ENCODE results near the gene C19orf53.

Gene C19orf53

DNA sequence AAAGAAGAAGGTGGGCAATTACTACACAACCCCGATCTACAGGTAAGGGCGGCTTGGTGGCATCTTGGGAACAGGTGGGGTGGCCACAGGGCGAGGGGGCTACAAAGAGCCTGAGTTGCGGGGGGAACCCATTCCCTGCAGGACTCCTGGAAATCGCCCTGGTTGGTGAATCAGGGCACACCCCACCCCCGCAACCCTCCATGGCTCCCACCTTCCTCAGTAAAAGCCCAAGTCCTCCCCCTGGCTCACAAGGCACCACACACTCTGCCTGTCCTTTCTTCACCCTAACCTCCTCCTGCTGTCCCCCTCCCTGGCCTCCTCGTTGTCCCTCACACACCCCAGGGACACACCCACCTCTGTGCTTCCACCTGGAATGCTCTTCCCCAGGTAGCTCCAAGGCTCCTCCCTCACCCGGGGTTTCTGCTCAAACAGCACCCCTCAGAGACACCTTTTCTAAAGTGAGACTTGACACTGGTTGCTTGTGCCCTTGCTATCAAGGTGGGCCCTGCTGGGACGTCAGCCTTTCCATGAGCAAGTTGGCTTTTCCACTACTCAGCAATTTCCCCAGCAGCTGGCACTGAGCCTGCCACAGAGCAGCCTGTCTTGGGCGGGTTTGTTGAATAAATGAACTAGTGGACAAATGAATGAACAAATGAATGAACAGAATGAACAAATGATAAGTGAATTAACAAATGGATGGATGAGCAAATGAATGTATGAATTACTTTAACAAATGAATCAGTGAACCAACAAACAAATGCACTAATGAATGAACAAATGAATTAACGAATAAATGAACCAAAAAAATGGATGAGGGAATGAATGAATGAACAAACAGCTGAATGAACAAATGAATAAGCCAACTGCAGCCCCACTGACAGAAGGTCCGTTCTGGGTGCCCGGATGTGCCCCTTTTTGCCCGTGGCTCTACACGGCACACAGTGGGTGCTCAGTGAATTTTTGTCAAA is 16.2 kb upstream of the C19orf53 start:
- peaks cover 3% of the 10 kb centered on the region for H3K36me3 ChIP-seq (ENCODE audit: control insufficient read depth, insufficient read depth, low read length)
- no CpG with 5 or more reads among the region's 15 CpGs for WGBS (ENCODE audit: extremely low coverage, insufficient coverage, low lambda C conversion rate)
- no peak overlapping the region for H4K8ac ChIP-seq (ENCODE audit: low read depth, low read length)

DNA sequence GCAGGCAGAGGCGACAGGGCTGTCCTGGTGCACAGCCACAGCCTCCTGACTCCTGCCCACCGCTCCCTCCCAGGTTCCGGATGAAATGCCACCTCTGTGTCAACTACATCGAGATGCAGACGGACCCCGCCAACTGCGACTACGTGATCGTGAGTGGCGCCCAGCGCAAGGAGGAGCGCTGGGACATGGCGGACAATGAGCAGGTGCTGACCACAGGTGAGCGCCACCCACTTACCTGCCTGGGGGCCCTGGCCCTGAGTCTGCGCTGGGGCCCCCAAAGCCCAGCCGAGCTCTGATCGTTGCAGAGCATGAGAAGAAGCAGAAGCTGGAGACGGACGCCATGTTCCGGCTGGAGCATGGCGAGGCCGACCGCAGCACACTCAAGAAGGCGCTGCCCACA is 15.5 kb upstream of the C19orf53 start:
- peaks cover 3% of the 10 kb centered on the region for H3K36me3 ChIP-seq (ENCODE audit: control insufficient read depth, insufficient read depth, low read length)
- H3K4me1 ChIP-seq (ENCODE audit: control insufficient read depth, low read depth, low read length), result no peaks in the 10 kb centered on the region
- H4K5ac ChIP-seq (ENCODE audit: low read length), result no peak overlapping the region
- H3K27me3 ChIP-seq (ENCODE audit: insufficient read depth, low read length, poor library complexity), result no peaks in the 10 kb centered on the region
- H4K8ac ChIP-seq (ENCODE audit: low read depth, low read length), result no peak overlapping the region
- no CpG with 5 or more reads among the region's 24 CpGs for WGBS (ENCODE audit: extremely low coverage, insufficient coverage, low lambda C conversion rate)
- no peak overlapping the region for H2BK15ac ChIP-seq (replicated peaks; ENCODE audit: low read depth)
- no peak overlapping the region for H3K4ac ChIP-seq (ENCODE audit: low read depth, low read length)
- H2BK120ac ChIP-seq (ENCODE audit: low read depth, low read length), result no peak overlapping the region
- H2AK5ac ChIP-seq (ENCODE audit: low read length), result no peak overlapping the region
- H3K56ac ChIP-seq (ENCODE audit: low read length), result no peak overlapping the region
- no peak overlapping the region for H3K27ac ChIP-seq (ENCODE audit: low read depth, low read length)
- no peak overlapping the region for H3K23ac ChIP-seq (ENCODE audit: low read length)
- H3K79me2 ChIP-seq (ENCODE audit: control insufficient read depth, insufficient read depth, low read length), result no peaks in the 10 kb centered on the region
- no peak overlapping the region for H3K9ac ChIP-seq (ENCODE audit: low read length)
- H3K4me2 ChIP-seq (ENCODE audit: low read length), result no peak overlapping the region
- no peak overlapping the region for H3K4me3 ChIP-seq (ENCODE audit: low read length)
- no peak overlapping the region for H3K18ac ChIP-seq (ENCODE audit: low read length)
- no peak for DNase-seq
- no peak overlapping the region for H2BK5ac ChIP-seq (ENCODE audit: low read length)
- H3K79me1 ChIP-seq (ENCODE audit: low read length), result no peaks in the 10 kb centered on the region

More for the DNA sequence above, 16.2 kb upstream of the C19orf53 start:
- H4K5ac ChIP-seq (ENCODE audit: low read length), result no peak overlapping the region
- no peak overlapping the region for H3K9ac ChIP-seq (ENCODE audit: low read length)
- H2AK5ac ChIP-seq (ENCODE audit: low read length), result no peak overlapping the region
- H2BK15ac ChIP-seq (replicated peaks; ENCODE audit: low read depth), result no peak overlapping the region
- no peak overlapping the region for H3K18ac ChIP-seq (ENCODE audit: low read length)
- no peak overlapping the region for H3K4ac ChIP-seq (ENCODE audit: low read depth, low read length)
- no peaks in the 10 kb centered on the region for H3K79me1 ChIP-seq (ENCODE audit: low read length)
- H3K4me2 ChIP-seq (ENCODE audit: low read length), result no peak overlapping the region
- no peak overlapping the region for H3K4me3 ChIP-seq (ENCODE audit: low read length)
- DNase-seq, result no peak
- H3K23ac ChIP-seq (ENCODE audit: low read length), result no peak overlapping the region
- H2BK120ac ChIP-seq (ENCODE audit: low read depth, low read length), result no peak overlapping the region
- no peak overlapping the region for H2BK5ac ChIP-seq (ENCODE audit: low read length)
- H3K27ac ChIP-seq (ENCODE audit: low read depth, low read length), result no peak overlapping the region
- H3K79me2 ChIP-seq (ENCODE audit: control insufficient read depth, insufficient read depth, low read length), result no peaks in the 10 kb centered on the region
- H3K4me1 ChIP-seq (ENCODE audit: control insufficient read depth, low read depth, low read length), result no peaks in the 10 kb centered on the region
- H3K56ac ChIP-seq (ENCODE audit: low read length), result no peak overlapping the region
- H3K27me3 ChIP-seq (ENCODE audit: insufficient read depth, low read length, poor library complexity), result no peaks in the 10 kb centered on the region

- H3K4me2 ChIP-seq (ENCODE audit: low read length), result no peak overlapping the region
- H3K56ac ChIP-seq (ENCODE audit: low read length), result no peak overlapping the region
- no peaks in the 10 kb centered on the region for H3K36me3 ChIP-seq (ENCODE audit: control insufficient read depth, insufficient read depth, low read length)
- no peak overlapping the region for H3K9ac ChIP-seq (ENCODE audit: low read length)
- H3K18ac ChIP-seq (ENCODE audit: low read length), result no peak overlapping the region
- H4K8ac ChIP-seq (ENCODE audit: low read depth, low read length), result no peak overlapping the region
- no peak overlapping the region for H3K23ac ChIP-seq (ENCODE audit: low read length)
- no peak overlapping the region for H2BK120ac ChIP-seq (ENCODE audit: low read depth, low read length)
- DNase-seq, result no peak
- no peaks in the 10 kb centered on the region for H3K79me2 ChIP-seq (ENCODE audit: control insufficient read depth, insufficient read depth, low read length)
- no peak overlapping the region for H2AK5ac ChIP-seq (ENCODE audit: low read length)
- H2BK5ac ChIP-seq (ENCODE audit: low read length), result no peak overlapping the region
- no CpG with 5 or more reads among the region's 8 CpGs for WGBS (ENCODE audit: extremely low coverage, insufficient coverage, low lambda C conversion rate)
- no peak overlapping the region for H3K4ac ChIP-seq (ENCODE audit: low read depth, low read length)
- no peak overlapping the region for H3K4me3 ChIP-seq (ENCODE audit: low read length)
- no peaks in the 10 kb centered on the region for H3K27me3 ChIP-seq (ENCODE audit: insufficient read depth, low read length, poor library complexity)
- H3K4me1 ChIP-seq (ENCODE audit: control insufficient read depth, low read depth, low read length), result no peaks in the 10 kb centered on the region
- no peaks in the 10 kb centered on the region for H3K79me1 ChIP-seq (ENCODE audit: low read length)
- no peak overlapping the region for H3K27ac ChIP-seq (ENCODE audit: low read depth, low read length)
- H2BK15ac ChIP-seq (replicated peaks; ENCODE audit: low read depth), result no peak overlapping the region
- H4K5ac ChIP-seq (ENCODE audit: low read length), result no peak overlapping the region
Observed at GRCh38 chr19:13761423-13761822, 12.8 kb upstream of the C19orf53 start.

DNA sequence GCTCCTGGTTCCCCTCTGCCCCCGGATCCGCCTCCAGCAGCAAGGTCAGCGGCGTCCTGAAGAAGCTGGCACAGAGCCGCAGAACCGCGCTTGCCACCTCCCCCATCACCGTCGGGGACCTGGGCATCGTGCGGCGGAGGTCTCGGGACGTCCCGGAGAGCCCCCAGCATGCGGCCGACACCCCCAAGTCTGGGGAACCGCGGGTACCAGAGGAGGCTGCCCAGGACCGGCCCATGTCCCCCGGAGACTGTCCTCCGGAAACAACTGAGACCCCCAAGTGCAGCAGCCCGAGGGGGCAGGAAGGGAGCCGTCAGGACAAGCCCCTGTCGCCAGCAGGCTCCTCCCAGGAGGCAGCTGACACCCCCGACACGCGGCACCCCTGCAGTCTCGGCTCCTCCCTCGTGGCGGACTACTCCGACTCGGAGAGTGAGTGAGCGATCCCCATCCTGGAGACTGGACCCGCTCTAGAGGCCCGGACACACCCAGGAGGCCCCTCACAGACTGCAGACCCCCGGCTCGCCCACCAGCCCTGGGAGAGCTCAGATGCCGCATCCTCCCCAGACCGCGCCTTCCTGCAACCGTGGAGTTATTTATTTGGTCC is 11.5 kb upstream of the C19orf53 start:
- WGBS (ENCODE audit: extremely low coverage, insufficient coverage, low lambda C conversion rate), result no CpG with 5 or more reads among the region's 42 CpGs
- no peaks in the 10 kb centered on the region for H3K27me3 ChIP-seq (ENCODE audit: insufficient read depth, low read length, poor library complexity)
- no peaks in the 10 kb centered on the region for H3K36me3 ChIP-seq (ENCODE audit: control insufficient read depth, insufficient read depth, low read length)

GRCh38 chr19:13763265-13763664 is 11.0 kb upstream of the C19orf53 start:
- Histone ChIP-seq H3K4me1 (ENCODE audit: control insufficient read depth, low read depth, low read length) (no peaks in the 10 kb centered on the region), H3K4ac (ENCODE audit: low read depth, low read length) (no peak overlapping the region), H4K8ac (ENCODE audit: low read depth, low read length) (no peak overlapping the region), H3K4me2 (ENCODE audit: low read length) (no peak overlapping the region), H3K18ac (ENCODE audit: low read length) (no peak overlapping the region), H2BK120ac (ENCODE audit: low read depth, low read length) (no peak overlapping the region), H3K79me2 (ENCODE audit: control insufficient read depth, insufficient read depth, low read length) (no peaks in the 10 kb centered on the region), H3K79me1 (ENCODE audit: low read length) (no peaks in the 10 kb centered on the region), H3K23ac (ENCODE audit: low read length) (no peak overlapping the region), H3K4me3 (ENCODE audit: low read length) (no peak overlapping the region), H3K9ac (ENCODE audit: low read length) (no peak overlapping the region), H3K36me3 (ENCODE audit: control insufficient read depth, insufficient read depth, low read length) (no peaks in the 10 kb centered on the region), H2AK5ac (ENCODE audit: low read length) (no peak overlapping the region), H3K27me3 (ENCODE audit: insufficient read depth, low read length, poor library complexity) (no peaks in the 10 kb centered on the region), H4K5ac (ENCODE audit: low read length) (no peak overlapping the region), H2BK15ac (replicated peaks; ENCODE audit: low read depth) (no peak overlapping the region), H3K27ac (ENCODE audit: low read depth, low read length) (no peak overlapping the region), H3K56ac (ENCODE audit: low read length) (no peak overlapping the region), H2BK5ac (ENCODE audit: low read length) (no peak overlapping the region)
- DNase-seq, result no peak
- no CpG with 5 or more reads among the region's 3 CpGs for WGBS (ENCODE audit: extremely low coverage, insufficient coverage, low lambda C conversion rate)

More for the DNA sequence above, 11.5 kb upstream of the C19orf53 start:
- H3K56ac ChIP-seq (ENCODE audit: low read length), result no peak overlapping the region
- no peak overlapping the region for H4K5ac ChIP-seq (ENCODE audit: low read length)
- no peak overlapping the region for H2AK5ac ChIP-seq (ENCODE audit: low read length)
- H3K79me2 ChIP-seq (ENCODE audit: control insufficient read depth, insufficient read depth, low read length), result no peaks in the 10 kb centered on the region
- no peak overlapping the region for H3K18ac ChIP-seq (ENCODE audit: low read length)
- H3K23ac ChIP-seq (ENCODE audit: low read length), result no peak overlapping the region
- H3K79me1 ChIP-seq (ENCODE audit: low read length), result no peaks in the 10 kb centered on the region
- no peak overlapping the region for H2BK5ac ChIP-seq (ENCODE audit: low read length)
- no peak for DNase-seq
- H3K4ac ChIP-seq (ENCODE audit: low read depth, low read length), result no peak overlapping the region
- no peak overlapping the region for H2BK15ac ChIP-seq (replicated peaks; ENCODE audit: low read depth)
- no peak overlapping the region for H2BK120ac ChIP-seq (ENCODE audit: low read depth, low read length)
- H3K4me3 ChIP-seq (ENCODE audit: low read length), result no peak overlapping the region
- no peak overlapping the region for H3K27ac ChIP-seq (ENCODE audit: low read depth, low read length)
- no peak overlapping the region for H4K8ac ChIP-seq (ENCODE audit: low read depth, low read length)
- no peak overlapping the region for H3K4me2 ChIP-seq (ENCODE audit: low read length)
- H3K4me1 ChIP-seq (ENCODE audit: control insufficient read depth, low read depth, low read length), result no peaks in the 10 kb centered on the region
- H3K9ac ChIP-seq (ENCODE audit: low read length), result no peak overlapping the region

Measured in mesendoderm (in vitro differentiated cells).